ENCODE results near the gene GRIA4. TPM values are rescaled to one million over a fixed set of nuclear protein-coding genes. Genes with fewer than 3 reads are reported as not detected.

GRIA4 gene
- polyA plus RNA-seq, 3 donors: not detected

GRCh38 chr11:105693075-105693759, 83.3 kb downstream of the GRIA4 start:
- no peaks in the 10 kb centered on the region for H3K4me1 ChIP-seq (ENCODE audit: control insufficient read depth in 1 of 2, insufficient read depth in 2 of 2, low read length in 2 of 2)
- Mint-ChIP-seq H3K27me3 (ENCODE audit: low read depth in 3 of 3) (no peaks in the 10 kb centered on the region), H3K36me3 (no peaks in the 10 kb centered on the region), H3K4me3 (no peak overlapping the region), H3K27ac (no peak overlapping the region), H3K4me1 (no peaks in the 10 kb centered on the region), H3K9me3 (peaks cover 0 to 2% (median 1%) of the 10 kb centered on the region in 7 donors)
- no CpG with 5 or more reads among the region's 2 CpGs for WGBS (ENCODE audit: insufficient coverage)
- no peaks in the 10 kb centered on the region for H3K36me3 ChIP-seq (replicated peaks in 1 of 2; ENCODE audit: control insufficient read depth in 1 of 2, insufficient read depth in 2 of 2, low read length in 2 of 2)
- H3K27ac ChIP-seq (ENCODE audit: low read depth in 1 of 2, low read length in 2 of 2): no peak overlapping the region
- TF ChIP-seq, protein P1, sequence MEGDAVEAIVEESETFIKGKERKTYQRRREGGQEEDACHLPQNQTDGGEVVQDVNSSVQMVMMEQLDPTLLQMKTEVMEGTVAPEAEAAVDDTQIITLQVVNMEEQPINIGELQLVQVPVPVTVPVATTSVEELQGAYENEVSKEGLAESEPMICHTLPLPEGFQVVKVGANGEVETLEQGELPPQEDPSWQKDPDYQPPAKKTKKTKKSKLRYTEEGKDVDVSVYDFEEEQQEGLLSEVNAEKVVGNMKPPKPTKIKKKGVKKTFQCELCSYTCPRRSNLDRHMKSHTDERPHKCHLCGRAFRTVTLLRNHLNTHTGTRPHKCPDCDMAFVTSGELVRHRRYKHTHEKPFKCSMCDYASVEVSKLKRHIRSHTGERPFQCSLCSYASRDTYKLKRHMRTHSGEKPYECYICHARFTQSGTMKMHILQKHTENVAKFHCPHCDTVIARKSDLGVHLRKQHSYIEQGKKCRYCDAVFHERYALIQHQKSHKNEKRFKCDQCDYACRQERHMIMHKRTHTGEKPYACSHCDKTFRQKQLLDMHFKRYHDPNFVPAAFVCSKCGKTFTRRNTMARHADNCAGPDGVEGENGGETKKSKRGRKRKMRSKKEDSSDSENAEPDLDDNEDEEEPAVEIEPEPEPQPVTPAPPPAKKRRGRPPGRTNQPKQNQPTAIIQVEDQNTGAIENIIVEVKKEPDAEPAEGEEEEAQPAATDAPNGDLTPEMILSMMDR (IDR thresholded peaks at IDR 0.05): no peak
- H3K27me3 ChIP-seq (ENCODE audit: control insufficient read depth in 2 of 2, insufficient read depth in 2 of 2, low read length in 2 of 2): no peaks in the 10 kb centered on the region
- no peaks in the 10 kb centered on the region for H3K9me3 ChIP-seq (replicated peaks in 1 of 2; ENCODE audit: control insufficient read depth in 1 of 2, insufficient read depth in 1 of 2, low read length in 2 of 2)
- DNase-seq: no peak
- H3K79me2 ChIP-seq (ENCODE audit: insufficient read depth, low read length): no peaks in the 10 kb centered on the region
- no peak overlapping the region for H3K9ac ChIP-seq (ENCODE audit: insufficient read depth, low read length, poor library complexity, severe bottlenecking)
- intact Hi-C loops (cut with micrococcal nuclease): no loop called here
- no peak overlapping the region for H3K4me2 ChIP-seq (replicated peaks; ENCODE audit: extremely low read depth, low read length, poor library complexity, severe bottlenecking)
- H2AFZ ChIP-seq (ENCODE audit: insufficient read depth, low read depth, low read length, poor library complexity, severe bottlenecking): no peak overlapping the region
- H3K4me3 ChIP-seq (replicated peaks in 1 of 3; ENCODE audit: low read depth in 2 of 3, low read length in 3 of 3): no peak overlapping the region
- H4K20me1 ChIP-seq (ENCODE audit: insufficient read depth, low read length): no peaks in the 10 kb centered on the region

DNA sequence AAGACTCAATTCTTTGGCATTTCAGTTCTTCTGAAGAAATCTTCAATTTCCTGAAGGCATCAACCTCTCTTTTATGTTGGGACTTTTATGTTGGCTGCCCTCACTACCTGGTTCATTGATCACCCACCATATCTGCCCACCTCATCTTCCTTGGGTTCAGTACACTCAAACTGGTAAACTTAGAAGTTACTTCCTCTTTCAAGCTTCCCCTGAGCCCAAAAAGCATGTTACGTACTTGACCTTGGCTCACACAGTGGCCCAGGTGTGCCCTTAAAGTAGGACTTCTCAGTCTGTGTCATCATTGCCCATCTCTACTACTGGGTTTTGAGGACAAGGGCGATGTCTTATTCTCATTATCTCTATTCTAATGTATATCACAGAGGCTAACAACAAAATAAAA, 86.1 kb downstream of the GRIA4 start:
- H3K4me1 ChIP-seq (ENCODE audit: control insufficient read depth in 1 of 2, insufficient read depth in 2 of 2, low read length in 2 of 2): no peaks in the 10 kb centered on the region
- no peak overlapping the region for H3K9ac ChIP-seq (ENCODE audit: insufficient read depth, low read length, poor library complexity, severe bottlenecking)
- no peak overlapping the region for H2AFZ ChIP-seq (ENCODE audit: insufficient read depth, low read depth, low read length, poor library complexity, severe bottlenecking)
- Mint-ChIP-seq H3K27ac (no peak overlapping the region), H3K36me3 (no peaks in the 10 kb centered on the region), H3K4me1 (no peaks in the 10 kb centered on the region), H3K9me3 (peaks cover 0 to 3% (median 0%) of the 10 kb centered on the region in 7 donors), H3K27me3 (ENCODE audit: low read depth in 3 of 3) (no peaks in the 10 kb centered on the region), H3K4me3 (no peak overlapping the region)
- intact Hi-C loops (cut with micrococcal nuclease): no loop called here
- DNase-seq: no peak
- TF ChIP-seq, protein P1 (IDR thresholded peaks at IDR 0.05): no peak
- no CpG with 5 or more reads among the region's 2 CpGs for WGBS (ENCODE audit: insufficient coverage)
- no peaks in the 10 kb centered on the region for H3K36me3 ChIP-seq (replicated peaks in 1 of 2; ENCODE audit: control insufficient read depth in 1 of 2, insufficient read depth in 2 of 2, low read length in 2 of 2)
- H3K27ac ChIP-seq (ENCODE audit: low read depth in 1 of 2, low read length in 2 of 2): no peak overlapping the region
- H3K79me2 ChIP-seq (ENCODE audit: insufficient read depth, low read length): no peaks in the 10 kb centered on the region
- no peaks in the 10 kb centered on the region for H3K27me3 ChIP-seq (ENCODE audit: control insufficient read depth in 2 of 2, insufficient read depth in 2 of 2, low read length in 2 of 2)
- no peak overlapping the region for H3K4me3 ChIP-seq (replicated peaks in 1 of 3; ENCODE audit: low read depth in 2 of 3, low read length in 3 of 3)
- H3K4me2 ChIP-seq (replicated peaks; ENCODE audit: extremely low read depth, low read length, poor library complexity, severe bottlenecking): no peak overlapping the region
- no peaks in the 10 kb centered on the region for H3K9me3 ChIP-seq (replicated peaks in 1 of 2; ENCODE audit: control insufficient read depth in 1 of 2, insufficient read depth in 1 of 2, low read length in 2 of 2)
- H4K20me1 ChIP-seq (ENCODE audit: insufficient read depth, low read length): no peaks in the 10 kb centered on the region
